Body of pancreas (tissue), 4 donors: Measurements from ENCODE around the gene HMG20B. TPM values are rescaled to one million over a fixed set of nuclear protein-coding genes. Genes with fewer than 3 reads are reported as not detected.

Experiments used
- ATAC-seq: fragments of 150-250 bp; one replicate; pipeline ENCODE4 v1.9.1; 2016
- DNase-seq, 4 donors: peaks; one replicate each; pipeline ENCODE4 v3.0.0-alpha.2; 2019
- H3K27ac ChIP-seq, 4 donors: fragments of 200-600 bp; sonication (generic); 1 replicate in 3 of 4; 2 replicates in 1 of 4; pipeline versions ENCODE4 v1.5.1 to v1.6.1; 2016 to 2019; ENCODE audit warnings: mild to moderate bottlenecking in 1 of 4, mixed read lengths in 1 of 4, moderate library complexity in 1 of 4
- H3K27me3 ChIP-seq, 2 donors: fragments of 200-600 bp; sonication (generic); one replicate each; pipeline ENCODE4 v1.6.0; 2016; ENCODE audit warnings: mild to moderate bottlenecking in 1 of 2
- H3K36me3 ChIP-seq, 2 donors: fragments of 200-600 bp; sonication (generic); replicated peaks in 1 of 2; 2 replicates each; pipeline ENCODE4 v1.5.1; 2016; ENCODE audit warnings: low read depth in 2 of 2; ENCODE audit not compliant: insufficient read depth in 1 of 2
- H3K4me1 ChIP-seq: fragments of 200-600 bp; sonication (generic); one replicate; pipeline ENCODE4 v1.6.0; 2016
- H3K4me3 ChIP-seq, 2 donors: fragments of 200-600 bp; sonication (generic); 1 replicate in 1 of 2; 2 replicates in 1 of 2; pipeline ENCODE4 v1.5.1; 2016 to 2019
- H3K9me3 ChIP-seq, 3 donors: fragments of 200-600 bp; sonication (generic); 1 replicate in 2 of 3; 2 replicates in 1 of 3; pipeline ENCODE4 v1.5.1; 2016
- POLR2A ChIP-seq, 3 donors: fragments of 450-650 bp; IDR thresholded peaks; one replicate each; pipeline ENCODE4 v1.6.1; 2016; ENCODE audit warnings: antibody characterized with exemption in 3 of 3, mild to moderate bottlenecking in 2 of 3
- WGBS, 2 donors: methylation state at CpG; one replicate each; pipeline ENCODE4 v1.1.5; 2017; 5-methylcytosine and 5-hydroxymethylcytosine counted together
- intact Hi-C: fragments of 100-400 bp; cut with DNase I; formaldehyde crosslinking; loops from one replicate; pipeline ENCODE4 v1.15.1; 2023
- total RNA-seq, 2 donors: library from RNA; depleted of rRNA; stranded (reverse); fragments of >200 nt; gene quantifications; one replicate each; pipeline ENCODE4 v1.1.0, GENCODE V29; 2016
- TF ChIP-seq, protein P1 (sequence below), 7 experiments: fragments of 450-650 bp in 4 of 7; fragments of 200-600 bp in 3 of 7; sonication (generic) in 3 of 7; IDR thresholded peaks; one replicate each; pipeline ENCODE4 v1.5.1; 2016 to 2019; ENCODE audit warnings: antibody characterized with exemption in 7 of 7

HMG20B gene
- total RNA-seq, 2 donors from 2014 or later: 66.7 to 91.0 TPM

DNA sequence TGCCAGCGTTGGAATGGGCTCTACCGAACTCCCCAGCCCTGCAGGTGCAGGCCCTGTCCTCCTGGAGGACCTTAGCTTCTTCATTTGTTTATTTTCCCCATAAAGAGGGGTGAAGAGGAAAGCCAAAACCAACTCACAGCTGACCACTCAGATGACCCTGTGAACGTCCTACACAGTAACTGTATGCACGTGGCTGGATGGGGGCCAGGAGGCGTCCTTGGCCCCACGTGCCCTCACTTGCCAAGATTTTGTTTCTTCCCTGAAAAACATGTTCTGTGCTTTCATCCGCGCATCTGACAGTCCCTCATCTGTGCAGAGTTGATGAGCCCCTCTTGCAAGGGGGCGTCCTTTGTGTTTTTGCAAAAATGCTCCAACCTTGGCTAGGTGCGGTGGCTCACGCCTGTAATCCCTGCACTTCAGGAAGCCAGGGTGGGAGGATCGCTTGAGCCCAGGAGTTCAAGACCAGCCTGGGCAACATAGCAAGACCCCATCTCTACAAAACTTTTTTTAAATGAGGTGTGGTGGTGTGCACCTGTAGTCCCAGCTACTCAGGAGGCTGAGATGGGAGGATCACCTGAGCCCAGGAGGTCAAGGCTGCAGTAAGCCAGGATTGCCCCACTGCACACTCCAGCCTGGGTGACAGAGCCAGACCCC is 39.1 kb upstream of the HMG20B start:
- H3K27me3 ChIP-seq: no peaks in the 10 kb centered on the region
- no peak for TF ChIP-seq POLR2A (IDR thresholded peaks at IDR 0.05)
- TF ChIP-seq, protein P1, sequence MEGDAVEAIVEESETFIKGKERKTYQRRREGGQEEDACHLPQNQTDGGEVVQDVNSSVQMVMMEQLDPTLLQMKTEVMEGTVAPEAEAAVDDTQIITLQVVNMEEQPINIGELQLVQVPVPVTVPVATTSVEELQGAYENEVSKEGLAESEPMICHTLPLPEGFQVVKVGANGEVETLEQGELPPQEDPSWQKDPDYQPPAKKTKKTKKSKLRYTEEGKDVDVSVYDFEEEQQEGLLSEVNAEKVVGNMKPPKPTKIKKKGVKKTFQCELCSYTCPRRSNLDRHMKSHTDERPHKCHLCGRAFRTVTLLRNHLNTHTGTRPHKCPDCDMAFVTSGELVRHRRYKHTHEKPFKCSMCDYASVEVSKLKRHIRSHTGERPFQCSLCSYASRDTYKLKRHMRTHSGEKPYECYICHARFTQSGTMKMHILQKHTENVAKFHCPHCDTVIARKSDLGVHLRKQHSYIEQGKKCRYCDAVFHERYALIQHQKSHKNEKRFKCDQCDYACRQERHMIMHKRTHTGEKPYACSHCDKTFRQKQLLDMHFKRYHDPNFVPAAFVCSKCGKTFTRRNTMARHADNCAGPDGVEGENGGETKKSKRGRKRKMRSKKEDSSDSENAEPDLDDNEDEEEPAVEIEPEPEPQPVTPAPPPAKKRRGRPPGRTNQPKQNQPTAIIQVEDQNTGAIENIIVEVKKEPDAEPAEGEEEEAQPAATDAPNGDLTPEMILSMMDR (IDR thresholded peaks at IDR 0.05): no peak
- H3K4me1 ChIP-seq: no peaks in the 10 kb centered on the region
- DNase-seq: no peak
- H3K27ac ChIP-seq: no peak overlapping the region
- intact Hi-C loops: no loop called here
- peaks cover 0 to 20% of the 10 kb centered on the region in 2 donors for H3K36me3 ChIP-seq
- ATAC-seq: no peak
- H3K9me3 ChIP-seq: no peaks in the 10 kb centered on the region
- WGBS, 2 donors: 81 to 83% methylated on average over 11 to 12 of the region's 12 CpGs
- H3K4me3 ChIP-seq: no peak overlapping the region

DNA sequence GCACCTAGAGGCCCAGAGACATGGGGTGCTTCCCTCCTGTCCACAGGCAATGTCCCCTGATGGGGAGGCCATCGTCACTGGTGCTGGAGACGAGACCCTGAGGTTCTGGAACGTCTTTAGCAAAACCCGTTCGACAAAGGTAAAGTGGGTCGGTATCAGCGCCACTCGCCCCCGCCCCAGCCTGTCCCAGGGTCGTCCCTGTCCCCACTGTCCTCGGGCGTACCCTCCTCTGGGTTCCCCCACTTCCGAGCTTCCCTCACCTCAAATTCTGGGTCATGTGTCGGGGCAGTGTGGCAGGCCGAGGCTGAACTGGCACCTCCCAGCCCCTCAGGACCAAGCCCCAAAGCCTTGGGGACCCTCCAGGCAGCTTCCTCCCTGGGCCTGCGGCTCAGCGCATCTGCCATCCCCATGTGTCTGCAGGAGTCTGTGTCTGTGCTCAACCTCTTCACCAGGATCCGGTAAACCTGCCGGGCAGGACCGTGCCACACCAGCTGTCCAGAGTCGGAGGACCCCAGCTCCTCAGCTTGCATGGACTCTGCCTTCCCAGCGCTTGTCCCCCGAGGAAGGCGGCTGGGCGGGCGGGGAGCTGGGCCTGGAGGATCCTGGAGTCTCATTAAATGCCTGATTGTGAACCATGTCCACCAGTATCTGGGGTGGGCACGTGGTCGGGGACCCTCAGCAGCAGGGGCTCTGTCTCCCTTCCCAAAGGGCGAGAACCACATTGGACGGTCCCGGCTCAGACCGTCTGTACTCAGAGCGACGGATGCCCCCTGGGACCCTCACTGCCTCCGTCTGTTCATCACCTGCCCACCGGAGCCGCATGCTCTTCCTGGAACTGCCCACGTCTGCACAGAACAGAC is 38.1 kb upstream of the HMG20B start:
- no peaks in the 10 kb centered on the region for H3K9me3 ChIP-seq
- H3K36me3 ChIP-seq: peaks cover 0 to 20% of the 10 kb centered on the region in 2 donors
- no peak for DNase-seq
- 92 to 96% methylated on average over 26 to 38 of the region's 38 CpGs for WGBS, 2 donors
- intact Hi-C loops: no loop called here
- no peaks in the 10 kb centered on the region for H3K4me1 ChIP-seq
- no peak for ATAC-seq
- no peak overlapping the region for H3K27ac ChIP-seq
- no peak overlapping the region for H3K4me3 ChIP-seq
- H3K27me3 ChIP-seq: no peaks in the 10 kb centered on the region
- TF ChIP-seq, protein P1 (IDR thresholded peaks at IDR 0.05): no peak
- TF ChIP-seq POLR2A (IDR thresholded peaks at IDR 0.05): no peak

DNA sequence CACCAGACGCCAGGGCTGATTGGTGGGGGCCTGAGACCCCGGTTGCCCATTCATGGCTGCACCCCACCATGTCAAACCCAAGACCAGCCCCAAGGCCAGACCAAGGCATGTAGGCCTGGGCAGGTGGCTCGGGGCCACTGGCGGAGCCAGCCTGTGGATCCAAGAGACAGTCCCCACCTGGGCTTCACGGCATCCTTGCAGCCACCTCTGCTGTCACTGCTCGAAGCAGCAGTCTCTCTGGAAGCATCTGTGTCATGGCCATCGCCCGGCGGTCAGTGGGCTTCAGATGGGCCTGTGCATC is 37.6 kb upstream of the HMG20B start:
- Histone ChIP-seq H3K9me3 (no peaks in the 10 kb centered on the region), H3K36me3 (peaks cover 0 to 20% of the 10 kb centered on the region in 2 donors), H3K27me3 (no peaks in the 10 kb centered on the region), H3K27ac (no peak overlapping the region), H3K4me3 (no peak overlapping the region), H3K4me1 (no peaks in the 10 kb centered on the region)
- ATAC-seq: no peak
- intact Hi-C loops: no loop called here
- TF ChIP-seq, protein P1 (IDR thresholded peaks at IDR 0.05): no peak
- no peak for TF ChIP-seq POLR2A (IDR thresholded peaks at IDR 0.05)
- no peak for DNase-seq
- WGBS, 2 donors: 93 to 95% methylated on average over 6 to 7 of the region's 9 CpGs

DNA sequence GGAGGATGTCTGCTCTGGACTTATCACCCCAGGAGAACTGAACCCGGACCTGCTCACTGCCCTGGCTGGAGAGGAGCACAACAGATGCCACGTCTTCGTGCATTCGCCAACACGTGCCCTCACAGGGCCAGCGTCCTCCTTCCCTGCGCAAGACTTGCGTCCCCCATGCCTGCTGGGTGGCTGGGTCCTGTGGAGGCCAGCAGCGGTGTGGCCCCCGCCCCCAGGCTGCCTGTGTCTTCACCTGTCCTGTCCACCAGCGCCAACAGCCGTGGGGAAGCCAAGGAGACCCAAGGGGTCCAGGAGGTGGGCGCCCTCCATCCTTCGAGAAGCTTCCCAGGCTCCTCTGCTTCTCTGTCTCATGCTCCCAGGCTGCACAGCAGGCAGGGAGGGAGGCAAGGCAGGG is 37.2 kb upstream of the HMG20B start:
- Histone ChIP-seq H3K4me1 (no peaks in the 10 kb centered on the region), H3K4me3 (no peak overlapping the region), H3K27me3 (no peaks in the 10 kb centered on the region), H3K27ac (no peak overlapping the region), H3K36me3 (peaks cover 0 to 20% of the 10 kb centered on the region in 2 donors), H3K9me3 (no peaks in the 10 kb centered on the region)
- DNase-seq (no peak), ATAC-seq (no peak)
- TF ChIP-seq POLR2A (IDR thresholded peaks at IDR 0.05): no peak
- TF ChIP-seq, protein P1 (IDR thresholded peaks at IDR 0.05): no peak
- 87 to 98% methylated on average over 9 to 13 of the region's 14 CpGs for WGBS, 2 donors
- intact Hi-C loops: no loop called here
